GM21737 (cell line): ENCODE measurements around the gene SH2B3.

ENCODE experiments used
- ATAC-seq: cut with Tn5 transposase; IDR thresholded peaks from one replicate; pipeline ENCODE4 v1.9.1; 2021; ENCODE audit warnings: mild to moderate bottlenecking, moderate library complexity; ENCODE audit not compliant: unreplicated experiment

The SH2B3 gene

DNA sequence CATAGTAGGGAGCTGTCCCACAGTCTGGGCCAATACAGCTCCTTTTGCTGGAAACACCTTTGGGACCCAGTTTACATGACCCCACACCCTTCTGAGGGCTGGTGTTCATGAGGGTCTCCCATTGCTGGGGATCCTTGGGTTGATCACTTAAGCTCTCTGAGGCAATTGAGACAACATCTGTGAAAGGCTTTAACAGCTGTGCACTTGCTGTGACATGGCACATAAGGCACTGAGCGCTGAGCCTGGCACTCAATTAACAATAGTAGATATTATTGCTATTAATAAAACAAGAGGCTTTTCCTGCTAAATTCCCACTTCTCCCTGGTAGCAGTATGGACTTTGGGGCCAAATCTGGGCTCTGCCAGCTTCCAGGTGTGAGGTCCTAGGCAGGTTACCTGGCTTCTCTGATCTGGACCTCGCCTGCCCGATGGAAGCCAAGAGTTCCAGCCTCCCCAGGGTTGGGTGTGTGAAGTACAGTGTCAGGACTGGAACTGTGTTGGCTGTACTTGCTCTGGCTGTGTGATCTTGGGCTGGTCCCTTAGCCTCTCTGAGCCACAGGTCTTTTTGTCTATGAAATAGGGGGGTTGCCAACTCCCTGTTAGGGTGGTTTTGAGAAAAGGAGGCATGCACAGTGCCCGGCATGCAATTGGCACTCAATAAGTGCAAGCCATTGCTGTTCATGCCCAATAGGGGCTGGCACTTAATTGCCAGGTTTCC lies 3.1 kb downstream of the SH2B3 start:
- no peak for ATAC-seq

DNA sequence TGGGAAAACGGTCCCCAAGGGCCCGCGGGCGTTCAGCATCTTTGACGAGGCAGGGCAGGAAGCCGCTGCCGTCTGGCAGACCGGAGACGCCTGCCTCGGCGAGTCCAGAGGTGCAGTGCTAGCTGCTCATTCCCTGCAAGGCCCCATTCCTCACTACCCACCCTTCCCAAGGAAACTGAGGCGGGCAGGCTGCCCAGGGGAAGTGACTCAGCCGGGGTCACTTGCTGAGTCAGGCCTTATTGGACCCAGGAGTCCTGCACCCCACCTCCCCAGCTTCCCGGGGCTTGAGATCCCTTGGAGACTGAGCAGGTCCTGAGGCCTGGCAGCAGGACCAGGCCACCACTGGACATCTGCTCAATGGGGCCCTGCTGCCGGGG lies 3.7 kb downstream of the SH2B3 start:
- ATAC-seq, result no peak

DNA sequence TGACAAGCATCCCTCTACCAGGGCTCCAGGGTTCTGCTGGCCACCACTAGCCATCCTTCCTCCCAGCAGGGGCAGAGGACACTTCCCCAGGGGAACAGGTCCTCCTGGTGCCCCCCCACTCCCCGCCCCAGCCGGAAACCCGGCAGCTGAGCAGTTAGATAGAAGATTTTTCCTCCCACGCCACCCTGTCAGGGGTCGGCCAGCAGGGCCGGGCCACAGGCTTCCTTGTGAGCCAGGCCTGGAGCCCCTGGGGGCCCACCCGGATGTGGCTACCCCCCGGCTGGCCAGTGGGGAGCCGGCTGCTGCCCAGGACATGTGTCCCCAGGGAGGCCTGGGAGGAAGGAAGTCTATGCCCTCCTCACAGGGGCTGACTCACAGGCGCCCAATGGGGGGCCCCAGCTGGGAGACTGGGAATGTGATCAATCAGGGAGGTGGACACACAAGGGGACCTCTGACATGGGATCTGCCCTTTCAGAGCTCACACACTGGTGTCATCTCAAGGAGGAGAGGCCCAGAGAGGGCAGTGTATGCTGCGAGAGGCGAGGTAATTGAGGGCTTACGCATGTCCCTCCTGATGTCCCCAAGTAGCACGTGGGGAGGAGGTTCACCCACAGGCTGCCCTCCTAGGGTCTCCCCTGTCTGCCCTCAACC lies 4.2 kb downstream of the SH2B3 start:
- ATAC-seq, result no peak

DNA sequence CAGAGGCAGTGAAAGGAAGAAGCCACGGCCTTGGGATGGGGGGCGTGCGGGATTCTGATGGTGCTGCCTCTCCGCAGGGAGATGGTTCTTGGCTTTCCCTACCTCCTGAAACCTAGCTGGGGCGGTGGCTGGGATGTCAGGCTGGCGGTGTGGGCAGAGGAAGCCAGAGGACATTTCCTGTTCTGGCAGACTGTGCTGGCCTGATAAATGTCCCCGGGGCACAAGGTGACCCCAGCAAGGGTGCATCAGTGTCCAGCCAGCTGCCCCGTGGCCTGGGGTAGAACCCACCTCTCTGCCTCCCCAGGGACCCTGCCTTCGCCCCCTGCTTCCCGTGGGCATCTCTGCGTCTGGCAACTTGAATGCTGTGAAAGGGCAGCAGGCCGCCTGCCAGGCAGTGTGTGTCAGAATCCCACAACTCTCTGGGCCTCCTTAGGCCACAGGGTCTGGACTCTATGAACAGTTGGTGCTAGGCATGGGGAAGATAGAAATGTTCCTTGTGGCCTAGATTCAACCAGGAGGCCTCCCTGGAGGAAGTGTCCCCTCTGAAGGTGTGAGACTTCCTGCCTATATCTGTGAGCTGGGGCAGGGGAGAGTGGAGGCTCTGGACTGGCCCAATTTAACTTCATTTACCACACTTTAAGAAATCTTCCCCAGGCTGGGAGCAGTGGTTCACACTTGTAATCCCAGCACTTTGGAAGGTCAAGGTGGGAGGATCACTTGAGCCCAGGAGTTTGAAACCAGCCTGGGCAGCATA lies 4.9 kb downstream of the SH2B3 start:
- no peak for ATAC-seq

DNA sequence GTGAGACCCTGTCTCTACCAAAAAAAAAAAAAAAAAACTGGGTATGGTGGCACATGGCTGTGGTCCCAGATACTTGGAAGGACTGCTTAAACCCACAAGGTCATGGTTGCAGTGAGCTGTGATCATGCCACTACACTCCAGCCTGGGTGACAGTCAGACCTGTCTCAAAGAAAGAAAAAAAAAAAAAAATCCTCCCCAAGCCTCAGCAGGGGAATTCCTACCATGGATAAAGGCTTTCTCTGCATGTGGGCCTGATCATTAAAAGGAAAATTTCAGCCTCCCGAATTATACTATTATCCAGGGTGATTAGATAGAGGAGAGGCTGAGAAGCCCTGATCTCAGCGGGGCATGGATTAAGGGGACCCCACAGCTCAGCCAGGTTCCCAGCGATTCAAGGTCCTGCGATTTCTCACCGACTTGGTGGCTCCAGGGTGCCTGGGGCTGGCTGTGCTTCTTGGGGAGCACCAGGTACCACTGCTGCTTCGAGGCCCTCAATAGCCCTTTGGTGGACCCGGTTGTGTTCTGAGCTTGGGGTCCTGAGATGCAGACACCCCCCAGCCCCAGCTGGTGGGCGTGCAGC lies 5.6 kb downstream of the SH2B3 start:
- ATAC-seq, result no peak

DNA sequence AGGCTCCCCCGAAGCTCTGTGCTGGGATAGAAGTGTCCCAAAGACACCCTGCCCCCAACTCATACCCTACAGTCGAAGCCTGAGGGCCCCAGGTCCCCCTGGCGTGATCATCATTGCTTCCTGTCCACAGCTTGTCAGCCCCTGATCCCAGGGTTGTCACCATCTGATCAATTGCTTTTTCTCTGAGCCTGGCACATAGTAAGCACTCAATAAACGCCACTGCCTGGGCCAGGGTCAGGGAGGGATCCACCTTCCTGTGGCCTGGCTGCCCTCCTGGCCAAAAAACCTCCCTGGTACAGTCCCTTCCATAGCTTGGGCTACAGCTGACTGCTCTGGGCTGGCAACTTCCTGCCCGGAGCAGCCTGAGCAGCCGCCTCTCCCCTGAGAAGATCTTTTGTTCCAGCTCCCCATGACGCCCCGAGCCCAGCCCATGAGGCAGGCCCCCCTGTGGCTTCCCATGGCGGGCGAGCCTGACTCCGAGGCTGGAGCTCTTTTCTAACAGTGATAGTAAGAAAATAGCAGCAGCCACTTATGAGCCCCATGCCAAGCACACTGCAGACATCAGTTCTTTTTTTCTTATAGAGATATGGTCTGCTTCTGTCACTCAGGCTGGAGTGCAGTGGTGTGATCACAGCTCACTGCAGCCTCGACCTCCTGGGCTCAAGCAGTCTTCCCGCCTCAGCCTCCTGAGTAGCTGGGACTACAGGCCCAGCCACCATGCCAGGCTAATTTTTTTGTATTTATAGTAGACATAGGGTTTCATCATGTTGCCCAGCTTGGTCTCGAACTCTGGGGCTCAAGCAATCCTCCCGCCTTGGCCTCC lies 6.5 kb downstream of the SH2B3 start:
- ATAC-seq, result no peak

DNA sequence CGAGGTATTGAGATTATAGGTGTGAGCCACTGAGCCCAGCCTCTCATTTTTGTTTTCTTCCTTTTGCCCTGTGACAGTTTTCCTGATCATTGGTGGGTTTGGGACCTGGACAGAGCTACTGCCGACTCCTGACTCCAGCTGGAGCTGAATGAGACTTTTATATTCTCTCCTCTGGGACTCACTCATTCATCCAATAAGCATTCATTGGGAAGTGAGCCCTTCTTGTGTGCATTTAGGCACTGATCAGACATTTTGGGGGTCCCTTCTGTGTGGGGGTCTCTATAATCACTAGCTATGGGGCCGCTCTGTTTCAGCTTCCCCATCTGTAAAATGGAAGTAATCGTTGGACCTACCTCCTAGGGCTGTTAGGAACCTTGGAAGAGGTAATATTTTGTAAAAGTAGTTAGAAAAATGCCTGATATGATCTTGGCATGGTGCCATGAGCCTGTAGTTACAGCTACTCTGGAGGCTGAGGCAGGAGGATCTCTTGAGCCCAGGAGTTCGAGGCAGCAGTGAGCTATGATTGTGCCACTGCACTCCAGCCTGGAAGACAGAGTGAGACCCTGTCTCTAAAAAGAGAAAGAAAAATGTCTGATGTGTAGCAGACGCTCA lies 7.2 kb downstream of the SH2B3 start:
- ATAC-seq, result no peak

DNA sequence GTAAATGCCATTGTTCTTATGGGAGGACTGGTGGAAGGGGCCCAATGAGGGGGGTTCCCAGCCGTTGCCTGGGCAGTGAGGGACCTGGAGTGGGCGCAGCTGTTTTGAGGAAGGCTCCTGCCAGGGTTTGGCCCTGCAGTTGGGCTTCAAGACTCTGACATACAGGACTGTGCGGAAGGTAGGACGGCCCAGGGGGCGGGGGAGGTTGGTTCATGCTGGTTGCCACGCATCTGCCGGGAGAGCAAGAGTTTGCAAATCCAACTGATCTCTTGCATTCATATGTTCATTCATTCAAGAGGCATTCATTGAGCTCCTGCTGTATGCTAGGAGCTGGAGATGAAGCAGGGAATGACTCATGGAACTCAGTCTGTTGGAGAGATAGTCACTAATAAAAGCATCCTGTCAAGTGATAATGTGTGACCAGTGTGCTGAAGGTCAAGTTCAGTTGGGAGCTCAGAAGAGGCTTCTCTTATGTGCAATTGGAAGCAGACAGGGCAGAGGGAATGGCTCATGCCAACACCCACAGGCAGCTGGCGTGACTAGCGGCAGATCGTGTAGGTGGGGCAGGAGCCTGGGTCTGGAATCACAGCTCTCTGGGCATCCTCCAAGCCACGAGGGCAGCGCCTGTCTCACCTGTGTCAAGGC lies 7.8 kb downstream of the SH2B3 start:
- ATAC-seq, result no peak

DNA sequence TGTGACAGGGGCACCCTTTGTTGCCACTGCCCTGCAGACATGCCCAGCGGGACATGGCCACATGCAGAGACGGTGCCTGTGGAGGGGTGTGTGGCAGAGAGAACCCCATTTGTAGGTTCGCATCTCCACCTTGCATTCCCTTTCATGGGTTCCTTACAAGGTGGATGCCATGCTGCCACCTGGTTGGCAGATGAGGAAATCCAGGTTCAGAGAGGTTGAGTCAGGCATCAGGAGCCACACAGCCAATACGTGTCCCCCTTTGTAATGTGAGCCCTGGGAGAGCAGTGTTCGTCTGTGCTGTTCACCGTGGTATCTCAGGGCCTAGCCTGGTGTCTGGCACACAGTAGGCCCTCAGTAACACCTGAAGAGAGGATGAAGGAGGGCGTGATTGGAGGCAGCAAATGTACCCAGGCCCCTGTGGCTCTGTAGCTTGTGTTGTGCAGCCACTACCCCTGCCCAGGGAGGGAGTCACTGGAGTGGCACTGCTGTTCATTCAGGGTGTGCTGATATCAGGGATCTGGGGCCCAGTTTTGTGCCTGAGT lies 9.1 kb downstream of the SH2B3 start:
- no peak for ATAC-seq

DNA sequence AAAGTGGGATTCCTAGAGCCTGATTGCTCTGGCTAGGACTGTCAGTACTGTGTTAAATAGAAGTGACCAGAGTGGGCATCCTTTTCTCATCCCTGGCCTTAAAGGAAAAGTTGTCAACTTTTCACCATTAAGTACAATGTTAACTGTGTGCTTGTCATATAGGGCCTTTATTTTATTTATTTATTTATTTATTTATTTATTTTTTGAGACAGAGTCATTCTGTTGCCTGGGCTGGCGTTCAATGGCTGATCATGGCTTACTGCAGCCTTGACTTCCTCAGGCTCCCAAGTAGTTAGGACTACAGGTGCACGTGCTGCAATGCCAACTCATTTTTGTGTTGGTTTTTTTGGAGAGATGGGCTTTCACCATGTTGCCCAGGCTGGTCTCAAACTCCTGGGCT lies 11.6 kb downstream of the SH2B3 start:
- no peak for ATAC-seq

DNA sequence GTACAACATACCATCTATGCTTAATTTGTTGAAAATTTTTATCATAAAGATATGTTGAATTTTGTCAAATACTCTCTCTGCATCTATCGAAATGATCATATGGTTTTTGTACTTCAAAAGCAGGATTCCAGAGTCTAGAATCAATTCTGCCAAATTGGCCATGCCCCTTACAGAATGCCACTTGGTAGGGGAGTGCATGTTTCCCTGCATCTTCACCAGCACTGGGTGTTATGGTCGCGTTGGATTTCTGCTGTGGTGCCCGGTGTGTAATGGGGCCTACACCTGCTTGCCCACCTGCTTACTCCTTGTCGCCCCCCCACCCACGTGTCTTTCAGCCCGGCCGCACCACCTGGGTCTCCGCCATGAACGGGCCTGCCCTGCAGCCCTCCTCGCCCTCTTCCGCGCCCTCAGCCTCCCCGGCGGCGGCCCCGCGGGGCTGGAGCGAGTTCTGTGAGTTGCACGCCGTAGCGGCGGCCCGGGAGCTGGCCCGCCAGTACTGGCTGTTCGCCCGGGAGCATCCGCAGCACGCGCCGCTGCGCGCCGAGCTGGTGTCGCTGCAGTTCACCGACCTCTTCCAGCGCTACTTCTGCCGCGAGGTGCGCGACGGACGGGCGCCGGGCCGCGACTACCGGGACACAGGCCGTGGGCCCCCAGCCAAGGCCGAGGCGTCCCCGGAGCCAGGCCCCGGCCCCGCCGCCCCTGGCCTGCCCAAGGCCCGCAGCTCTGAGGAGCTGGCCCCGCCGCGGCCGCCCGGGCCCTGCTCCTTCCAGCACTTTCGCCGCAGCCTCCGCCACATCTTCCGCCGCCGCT lies 12.3 kb downstream of the SH2B3 start:
- ATAC-seq, result no peak

DNA sequence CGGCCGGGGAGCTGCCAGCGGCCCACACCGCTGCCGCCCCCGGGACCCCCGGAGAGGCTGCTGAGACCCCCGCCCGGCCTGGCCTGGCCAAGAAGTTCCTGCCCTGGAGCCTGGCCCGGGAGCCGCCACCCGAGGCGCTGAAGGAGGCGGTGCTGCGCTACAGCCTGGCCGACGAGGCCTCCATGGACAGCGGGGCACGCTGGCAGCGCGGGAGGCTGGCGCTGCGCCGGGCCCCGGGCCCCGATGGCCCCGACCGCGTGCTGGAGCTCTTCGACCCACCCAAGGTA lies 12.8 kb downstream of the SH2B3 start:
- no peak for ATAC-seq

DNA sequence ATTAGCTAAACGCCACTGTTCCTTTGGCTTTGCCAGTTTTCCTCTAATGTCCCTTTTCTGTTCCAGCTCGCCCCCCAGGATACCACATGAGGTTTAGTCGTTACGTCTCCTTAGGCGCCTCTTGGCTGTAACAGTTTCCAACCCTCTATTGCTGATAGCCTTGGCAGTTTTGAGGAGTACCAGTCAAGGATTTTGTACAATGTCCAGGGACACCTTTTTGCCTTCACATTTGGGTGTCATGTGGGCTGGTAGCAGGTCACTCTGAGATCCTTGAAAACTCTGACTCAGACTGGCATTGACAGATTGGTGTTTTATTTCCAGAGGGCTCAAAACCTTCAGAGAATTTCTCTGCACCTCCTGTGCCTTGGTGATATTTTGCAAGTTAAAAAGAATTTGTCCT lies 14.1 kb downstream of the SH2B3 start:
- no peak for ATAC-seq

DNA sequence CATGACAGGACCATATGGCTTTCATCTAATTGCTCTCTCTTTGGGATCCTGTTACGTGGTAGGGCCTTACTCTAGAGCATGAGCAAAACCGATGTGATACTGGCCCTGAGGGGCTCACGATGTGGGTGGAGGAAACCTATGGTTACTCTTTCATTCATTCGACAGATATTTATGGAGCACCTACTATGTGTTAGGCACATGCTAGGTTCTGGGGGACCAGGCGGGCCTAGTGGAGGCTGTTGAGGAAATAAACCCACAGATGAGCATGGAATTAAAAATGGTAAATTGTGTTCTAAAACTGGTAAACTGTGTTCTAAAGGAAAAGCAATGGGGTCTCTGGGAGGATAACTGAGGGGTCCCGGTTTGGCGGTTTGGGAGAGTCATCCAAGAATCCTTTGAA lies 14.8 kb downstream of the SH2B3 start:
- ATAC-seq, result no peak

DNA sequence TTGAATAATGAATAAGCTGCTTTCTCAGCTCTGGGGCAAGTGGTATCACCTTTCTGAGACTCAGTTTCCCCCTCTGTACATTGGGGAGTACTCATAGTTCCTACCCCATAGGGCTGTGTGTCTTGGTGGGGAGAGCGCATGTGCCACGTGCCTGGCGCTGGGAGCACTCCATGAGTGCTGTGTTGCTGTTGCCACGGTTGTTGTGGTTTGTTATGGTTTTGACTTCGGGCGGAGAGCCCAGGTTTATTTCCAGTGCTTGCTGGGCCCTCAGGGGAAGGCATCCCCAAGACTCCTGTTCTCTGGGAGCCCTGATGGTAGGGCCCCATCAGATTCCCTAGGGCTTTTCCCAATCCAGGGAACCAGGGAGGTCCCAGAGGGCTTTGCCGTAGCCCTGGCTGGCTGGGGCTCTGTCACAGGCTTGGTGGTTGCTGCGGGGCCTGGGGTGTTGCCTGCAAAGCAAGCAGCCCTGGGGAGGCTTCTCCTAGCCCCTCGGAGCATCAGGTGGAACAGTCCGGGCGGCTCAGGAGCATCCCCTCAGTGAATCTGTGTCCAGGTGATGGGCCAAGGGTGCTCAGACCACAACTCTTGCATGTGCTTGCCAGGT lies 18.6 kb downstream of the SH2B3 start:
- no peak for ATAC-seq

DNA sequence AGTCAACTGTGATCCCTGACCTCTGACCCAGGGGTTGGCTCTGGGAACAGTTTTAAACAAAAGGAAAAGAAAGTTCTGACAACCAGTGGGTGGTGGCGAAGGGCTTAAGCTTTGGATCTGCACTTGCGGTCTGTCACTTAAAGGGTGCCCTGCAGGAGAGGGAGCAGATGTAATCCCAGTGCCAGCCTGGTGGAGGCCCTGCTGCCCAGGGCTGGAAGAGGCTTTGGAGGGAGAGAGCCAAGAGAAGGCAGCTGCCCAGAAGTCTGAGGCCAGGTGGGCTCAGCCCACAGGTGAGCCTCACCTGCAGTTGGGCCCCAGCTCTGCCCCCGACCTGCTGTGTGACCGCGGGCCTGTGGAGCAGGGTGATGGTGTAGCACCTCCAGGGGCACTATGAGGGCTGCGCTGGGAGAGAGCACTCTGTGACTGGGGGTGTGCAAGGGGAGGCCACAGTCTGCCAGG lies 19.1 kb downstream of the SH2B3 start:
- ATAC-seq, result no peak

DNA sequence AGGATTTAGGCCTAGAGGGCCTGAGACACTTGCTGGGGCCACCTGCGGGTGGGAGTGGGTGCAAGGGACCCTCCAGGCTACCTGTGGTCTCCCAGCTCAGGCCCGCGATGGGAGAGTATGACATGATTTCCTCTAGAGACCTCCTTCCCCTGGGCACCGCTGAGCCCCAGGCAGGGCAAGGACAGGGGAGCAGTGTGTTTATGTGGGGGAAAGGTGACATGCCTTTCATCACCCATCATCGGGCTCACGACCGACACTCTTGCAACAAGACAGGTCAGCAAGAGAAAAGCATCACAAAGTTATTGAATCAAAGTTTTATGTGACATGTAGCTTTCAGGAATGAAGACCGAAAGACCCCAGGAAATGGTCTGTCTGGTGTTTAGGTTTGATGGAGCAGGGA lies 19.9 kb downstream of the SH2B3 start:
- no peak for ATAC-seq

DNA sequence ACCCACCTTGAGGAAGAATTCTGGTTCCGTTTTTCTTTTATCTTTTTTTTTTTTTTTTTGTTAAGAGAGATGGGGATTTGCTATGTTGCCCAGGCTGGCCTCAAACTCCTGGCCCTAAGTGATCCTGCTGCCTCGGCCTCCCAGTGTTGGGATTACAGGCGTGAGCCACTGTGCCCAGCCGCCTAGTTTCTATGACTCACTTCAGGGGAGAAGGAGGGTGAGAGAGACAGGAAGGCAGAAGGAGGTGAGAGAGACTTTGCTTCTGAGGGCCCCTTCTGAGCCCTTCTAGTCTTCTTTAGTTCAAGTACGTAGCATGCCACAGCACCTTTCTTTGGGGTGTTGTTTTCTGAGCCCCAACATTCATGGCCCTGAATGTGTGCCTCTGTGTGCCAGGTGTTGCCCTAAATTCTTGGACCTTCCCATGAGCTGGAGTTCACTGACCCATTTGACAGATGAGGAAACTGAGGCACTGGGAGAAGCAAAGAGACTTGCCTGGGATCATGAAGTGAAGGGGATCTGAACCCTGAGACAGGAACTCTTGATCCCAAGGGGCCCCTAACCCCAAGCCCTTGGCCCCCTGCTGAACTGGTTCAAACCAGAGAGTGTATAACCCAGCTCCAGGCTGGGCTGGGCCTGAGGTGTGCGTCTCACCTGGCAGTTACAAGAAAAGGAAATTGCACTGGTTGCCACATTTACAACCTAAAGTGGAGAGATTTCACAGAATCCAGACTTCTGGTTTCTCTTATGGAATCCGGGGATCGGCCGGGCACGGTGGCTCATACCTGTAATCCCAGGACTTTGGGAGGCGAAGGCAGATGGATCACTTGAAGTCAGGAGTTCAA lies 20.8 kb downstream of the SH2B3 start:
- no peak for ATAC-seq
